Amniotic stem cell (primary cell): Measurements from ENCODE around the gene PHKB.

Source experiments
- DNase-seq: peaks from one replicate; lab custom pipeline; 2025; lab: John Stamatoyannopoulos, UW

PHKB gene

GRCh38 chr16:47568351-47568750 lies 107.2 kb downstream of the PHKB start:
- no peak for DNase-seq

DNA sequence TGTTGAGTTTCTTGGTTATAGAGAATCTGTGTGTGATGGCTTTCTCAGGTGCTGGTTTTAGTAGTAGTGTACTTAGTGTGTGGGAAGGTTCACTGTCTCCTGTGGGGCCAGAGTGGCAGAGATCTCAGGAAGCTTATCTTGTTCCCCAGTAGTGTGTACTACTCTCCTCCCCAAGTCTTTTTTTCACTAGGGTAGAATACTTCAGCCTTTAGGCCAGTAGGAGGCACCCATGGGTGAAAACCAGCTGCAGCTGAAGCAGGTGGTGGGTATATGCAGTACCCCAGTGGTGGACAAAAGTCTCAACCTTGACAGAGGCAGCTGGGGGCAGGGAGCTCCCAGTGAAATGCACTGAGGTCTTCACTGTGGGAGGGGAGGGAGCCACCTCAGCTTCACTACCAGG lies 109.9 kb downstream of the PHKB start:
- no peak for DNase-seq

DNA sequence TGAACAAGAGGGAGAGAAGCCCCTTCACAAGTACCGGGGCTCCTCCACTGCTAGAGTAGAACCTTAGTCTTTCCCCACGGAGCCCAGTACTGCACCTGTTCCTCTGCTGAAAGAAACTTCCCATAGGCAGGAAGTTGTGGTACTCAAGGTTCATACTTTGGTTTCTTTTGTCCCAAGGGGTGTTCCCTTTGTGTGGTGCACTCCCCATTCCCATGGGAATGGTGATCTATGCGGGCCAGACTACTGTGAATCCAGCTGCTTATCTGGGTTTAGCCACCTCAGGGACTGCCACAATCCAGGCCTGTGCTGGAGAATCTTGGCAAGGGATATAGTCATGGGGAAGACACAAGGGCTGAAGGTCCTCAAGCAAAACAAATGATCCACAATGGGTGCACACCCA lies 110.6 kb downstream of the PHKB start:
- no peak for DNase-seq

DNA sequence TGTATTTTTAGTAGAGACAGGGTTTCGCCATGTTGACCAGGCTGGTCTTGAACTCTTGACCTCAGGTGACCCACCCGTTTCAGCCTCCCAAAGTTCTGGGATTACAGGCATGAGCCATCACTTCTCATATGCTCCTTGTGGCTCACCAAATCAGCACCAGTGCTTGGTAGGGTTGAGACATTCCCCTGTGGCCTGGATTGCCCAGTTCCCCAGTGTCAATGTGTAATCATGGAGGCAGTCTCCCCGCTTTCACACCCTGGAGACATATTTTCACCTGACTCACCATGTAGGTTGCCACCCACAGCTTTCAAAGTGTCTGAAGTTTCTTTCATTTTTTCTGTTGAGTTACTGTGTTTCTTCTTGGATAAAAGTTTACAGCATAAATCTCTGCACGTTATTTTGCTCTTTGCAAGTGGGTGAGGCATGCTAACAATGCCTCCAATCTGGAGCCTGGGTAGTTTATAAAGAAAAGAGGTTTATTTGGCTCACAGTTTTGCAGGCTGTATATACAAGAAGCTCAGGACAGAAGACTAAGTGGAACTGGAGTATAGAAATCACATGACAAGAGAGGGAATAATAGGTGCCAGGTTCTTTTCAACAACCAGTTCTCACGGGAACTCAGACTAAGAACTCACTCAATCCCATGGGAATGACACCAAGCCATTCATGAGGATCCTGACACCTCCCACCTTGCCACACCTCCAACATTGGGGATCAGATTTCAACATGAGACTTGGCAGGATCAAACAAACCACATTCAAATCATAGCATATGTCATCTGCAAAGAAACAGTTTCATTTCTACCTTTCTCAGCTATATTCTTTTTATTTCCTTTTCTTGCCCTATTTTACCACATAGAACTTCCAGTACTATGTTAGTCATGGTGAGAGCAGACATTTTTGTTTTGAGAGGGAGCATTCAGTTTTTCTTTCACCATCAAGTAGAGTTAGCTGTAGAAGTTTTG lies 113.2 kb downstream of the PHKB start:
- DNase-seq: no peak

GRCh38 chr16:47577029-47577428 lies 115.9 kb downstream of the PHKB start:
- DNase-seq: no peak

DNA sequence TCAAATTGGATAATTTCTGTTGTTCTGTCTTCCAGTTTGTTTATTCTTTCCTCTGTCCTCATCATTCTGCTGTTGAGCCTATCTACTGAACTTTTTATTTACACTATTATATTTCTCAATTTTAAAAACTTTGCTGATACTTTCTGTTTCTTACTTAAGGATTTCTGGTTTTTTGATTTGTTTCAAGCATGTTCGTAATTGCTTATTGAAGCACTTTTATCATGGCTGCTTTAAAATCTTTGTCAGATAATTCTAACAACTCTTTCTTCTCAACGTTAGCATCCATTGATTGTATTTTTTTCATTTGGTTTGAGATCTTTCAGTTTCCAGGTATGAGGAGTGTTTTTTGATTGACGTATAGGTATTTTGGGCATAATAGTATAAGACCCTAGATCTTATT lies 116.9 kb downstream of the PHKB start:
- DNase-seq: no peak

GRCh38 chr16:47578573-47578972 lies 117.4 kb downstream of the PHKB start:
- DNase-seq: no peak

DNA sequence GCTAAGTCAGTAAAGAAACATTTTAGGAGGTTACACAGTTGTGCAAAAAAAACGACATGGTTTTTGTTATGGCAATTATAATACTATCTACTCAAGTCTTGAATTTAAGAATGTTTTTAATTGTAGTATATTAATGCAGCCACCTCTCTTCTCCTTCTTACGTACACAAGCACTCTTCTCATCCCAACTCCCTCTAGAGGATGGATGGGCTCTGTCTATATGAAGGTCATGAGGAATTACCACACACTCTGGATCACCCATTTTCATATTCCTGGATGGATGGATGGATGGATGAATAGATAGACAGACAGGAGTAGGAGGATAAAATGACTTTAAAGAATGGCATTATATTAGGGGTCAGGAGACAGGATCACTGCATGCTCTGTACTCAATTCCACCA lies 120.0 kb downstream of the PHKB start:
- no peak for DNase-seq

DNA sequence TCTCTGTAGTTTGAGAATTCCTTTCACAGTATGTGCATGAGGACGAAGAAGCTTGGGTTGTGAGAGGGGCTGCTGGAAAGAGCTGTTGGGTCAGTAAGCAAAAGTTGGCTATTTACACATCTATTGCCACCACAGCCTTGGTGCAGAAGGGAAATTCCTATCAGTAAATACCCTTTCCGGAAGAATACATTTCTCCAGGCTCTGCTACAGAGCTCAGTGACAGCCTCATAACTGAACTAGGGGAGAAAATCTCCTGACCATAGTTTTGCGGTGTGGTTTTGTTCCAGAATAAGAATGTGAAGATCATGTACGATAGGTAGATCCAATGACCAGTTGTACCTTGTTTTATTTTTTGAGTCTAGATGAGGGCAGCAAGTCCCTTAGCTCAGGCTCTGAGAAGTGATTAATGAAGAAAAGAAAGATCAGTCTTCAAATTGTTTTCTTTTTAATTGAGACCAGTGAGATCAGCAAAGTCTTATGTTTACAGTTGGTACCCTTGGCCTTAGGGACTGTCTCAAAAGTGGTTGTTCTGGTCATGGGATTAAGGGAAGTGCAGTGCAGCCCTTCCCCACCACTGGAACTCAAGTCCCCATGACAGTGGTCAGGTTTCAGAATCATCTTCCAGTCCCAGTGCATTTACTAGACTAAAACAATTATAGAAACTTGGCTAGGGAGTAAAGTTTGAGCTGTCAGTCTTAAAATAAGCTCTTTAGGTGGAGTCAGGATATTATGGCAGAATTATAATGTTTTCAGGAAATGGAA lies 123.5 kb downstream of the PHKB start:
- no peak for DNase-seq

GRCh38 chr16:47586121-47586520 lies 125.0 kb downstream of the PHKB start:
- DNase-seq: no peak

GRCh38 chr16:47590472-47590871 lies 129.3 kb downstream of the PHKB start:
- no peak for DNase-seq

- DNase-seq: no peak
Measured at GRCh38 chr16:47592232-47592631, 131.1 kb downstream of the PHKB start.

DNA sequence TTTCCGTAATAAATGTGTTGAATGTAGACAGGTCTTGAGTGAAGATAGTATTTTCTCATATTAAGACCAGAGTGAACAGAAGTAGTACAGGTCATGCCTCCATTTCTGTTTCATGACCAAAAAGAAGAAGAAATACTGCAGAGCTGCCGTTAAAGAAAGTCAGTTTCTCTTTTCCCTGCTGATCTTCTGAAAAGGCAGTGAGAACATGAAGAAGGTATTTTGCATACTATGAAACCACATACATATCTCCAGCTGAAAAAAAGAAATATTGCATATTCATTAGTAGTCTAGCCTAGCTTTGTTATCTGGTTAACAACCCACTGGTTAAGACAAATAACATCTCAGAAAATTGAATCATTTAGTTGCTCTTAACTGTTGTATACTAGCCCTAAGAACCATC lies 138.4 kb downstream of the PHKB start:
- no peak for DNase-seq

- DNase-seq: no peak
Measured at GRCh38 chr16:47600376-47600775, 139.2 kb downstream of the PHKB start.

- no peak for DNase-seq
Measured at GRCh38 chr16:47604306-47604705, 143.2 kb downstream of the PHKB start.

GRCh38 chr16:47611042-47611441 lies 149.9 kb downstream of the PHKB start:
- no peak for DNase-seq

DNA sequence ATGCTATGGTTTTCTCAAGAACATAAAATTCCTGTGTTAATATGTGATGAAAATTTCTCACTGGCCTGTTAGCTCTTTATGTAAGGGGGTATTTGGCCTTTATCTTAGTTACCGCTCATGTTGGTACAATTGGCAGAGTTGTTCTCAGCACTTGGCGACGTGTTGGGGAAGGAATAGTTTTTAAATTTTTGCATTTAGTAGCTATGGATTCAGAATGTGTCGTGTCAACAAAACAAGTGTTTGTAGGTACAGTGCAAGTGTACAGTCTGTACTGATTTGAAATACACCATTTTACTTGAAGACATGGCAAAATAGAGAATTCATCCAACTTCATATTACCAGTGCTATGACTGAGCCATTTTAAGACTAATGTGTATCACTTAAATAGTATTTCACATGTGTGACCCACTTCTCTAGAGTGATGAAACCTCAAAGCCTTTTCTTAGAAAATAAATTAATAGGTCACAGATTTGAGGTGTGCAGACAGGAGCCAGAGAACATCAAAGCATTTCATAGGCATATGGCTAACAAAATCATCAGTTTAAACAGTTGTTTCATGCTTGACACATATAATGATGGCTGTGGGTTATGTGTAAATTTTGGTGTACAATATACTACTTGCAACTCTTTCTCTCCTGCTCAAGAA lies 150.8 kb downstream of the PHKB start:
- DNase-seq: no peak

GRCh38 chr16:47612711-47613110 lies 151.6 kb downstream of the PHKB start:
- no peak for DNase-seq

- no peak for DNase-seq
Measured at GRCh38 chr16:47613251-47613650, 152.1 kb downstream of the PHKB start.

- DNase-seq: no peak
Measured at GRCh38 chr16:47617732-47618131, 156.6 kb downstream of the PHKB start.

GRCh38 chr16:47622451-47623176 lies 161.5 kb downstream of the PHKB start:
- DNase-seq: no peak

DNA sequence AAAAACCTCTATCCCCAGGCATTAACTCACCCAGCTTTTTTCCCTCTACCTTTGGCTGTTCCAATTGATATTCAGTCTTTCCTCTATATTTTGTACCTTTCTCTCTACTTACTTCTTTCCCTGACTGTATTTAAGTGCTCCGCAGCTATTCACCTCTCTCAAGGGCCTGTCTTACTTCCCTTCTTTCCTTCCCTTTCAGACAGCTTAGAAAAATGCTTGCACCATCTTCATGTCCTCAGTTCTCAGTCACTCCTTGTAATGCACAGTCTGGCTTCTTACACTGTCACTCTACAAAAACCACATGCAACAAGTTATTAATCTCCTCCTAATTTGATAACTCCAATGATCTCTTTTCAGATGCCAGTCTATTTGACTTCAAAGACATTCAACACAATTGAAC lies 163.4 kb downstream of the PHKB start:
- DNase-seq: no peak
